K562 (cell line): ENCODE measurements around the gene TMC8. TPM values are rescaled to one million over a fixed set of nuclear protein-coding genes. Genes with fewer than 3 reads are reported as not detected.

Experiments used
- CBX1 ChIP-seq: sonication (generic); IDR thresholded peaks from 2 replicates; pipeline ENCODE4 v1.6.1; 2016; ENCODE audit warnings: antibody characterized with exemption, low read depth, mild to moderate bottlenecking
- CBX2 ChIP-seq: fragments of 200-600 bp; sonication (generic); IDR thresholded peaks from one replicate; pipeline ENCODE4 v1.6.1; 2012; ENCODE audit warnings: mild to moderate bottlenecking, low read length, inconsistent platforms; ENCODE audit not compliant: insufficient read depth, poor library complexity, severe bottlenecking
- HDAC8 ChIP-seq: fragments of 450-650 bp; IDR thresholded peaks from 2 replicates; pipeline ENCODE4 v1.6.1; 2016; ENCODE audit warnings: mild to moderate bottlenecking, missing genetic modification characterization, moderate library complexity, missing compliant biosample characterization
- HNRNPL ChIP-seq: fragments of 200-400 bp; formaldehyde crosslinking; IDR thresholded peaks from 2 replicates; pipeline ENCODE4 v1.6.1; 2017; ENCODE audit warnings: low read depth, mild to moderate bottlenecking, low read length
- L3MBTL2 ChIP-seq: fragments of 450-650 bp; IDR thresholded peaks from 2 replicates; pipeline ENCODE4 v1.6.1; 2016; ENCODE audit warnings: mild to moderate bottlenecking, moderate library complexity
- MEF2D ChIP-seq: conservative IDR thresholded peaks from 2 replicates; pipeline ENCODE4 v1.6.1; 2016; ENCODE audit warnings: low read depth, missing genetic modification characterization, missing compliant biosample characterization
- NONO ChIP-seq, 2 experiments: fragments of 200-400 bp in 1 of 2; fragments of 450-650 bp in 1 of 2; formaldehyde crosslinking in 1 of 2; IDR thresholded peaks; 2 replicates each; pipeline ENCODE4 v1.6.1; 2017; ENCODE audit warnings: low read depth in 2 of 2, mild to moderate bottlenecking in 2 of 2, moderate library complexity in 2 of 2, low read length in 1 of 2
- SMAD4 ChIP-seq: fragments of 250-450 bp; sonication (Bioruptor Pico); conservative IDR thresholded peaks from 2 replicates; pipeline ENCODE4 v1.8.0; 2021; ENCODE audit warnings: inconsistent platforms, mild to moderate bottlenecking, moderate library complexity
- ZFX ChIP-seq: sonication (generic); formaldehyde crosslinking; IDR thresholded peaks from 2 replicates; pipeline ENCODE4 v1.8.0; 2022; ENCODE audit warnings: mild to moderate bottlenecking, missing genetic modification reagents, moderate library complexity
- ZMIZ1 ChIP-seq, 2 experiments: fragments of 150-350 bp in 1 of 2; IDR thresholded peaks; 2 replicates each; pipeline ENCODE4 v1.6.1; 2012 to 2016; ENCODE audit warnings: low read depth in 2 of 2, low read length in 2 of 2, mild to moderate bottlenecking in 1 of 2, moderate library complexity in 1 of 2
- ZNF140 ChIP-seq: fragments of 250-450 bp; sonication (Bioruptor Pico); IDR thresholded peaks from 2 replicates; pipeline ENCODE4 v1.8.0; 2021; ENCODE audit warnings: moderate library complexity, mild to moderate bottlenecking, inconsistent platforms
- ZNF232 ChIP-seq: sonication (generic); formaldehyde crosslinking; IDR thresholded peaks from 2 replicates; pipeline ENCODE4 v1.8.0; 2022; ENCODE audit warnings: mild to moderate bottlenecking, missing genetic modification reagents
- ZNF239 ChIP-seq: fragments of 250-450 bp; sonication (Bioruptor Pico); IDR thresholded peaks from 2 replicates; pipeline ENCODE4 v1.4.0; 2020; ENCODE audit warnings: mild to moderate bottlenecking
- ZNF395 ChIP-seq: fragments of 200-800 bp; sonication (Bioruptor generic); IDR thresholded peaks from 2 replicates; pipeline ENCODE4 v1.6.1; 2017; ENCODE audit warnings: missing genetic modification characterization, missing compliant biosample characterization
- ZNF589 ChIP-seq: fragments of 200-800 bp; sonication (Bioruptor generic); IDR thresholded peaks from 2 replicates; pipeline ENCODE4 v1.6.1; 2016; ENCODE audit warnings: low read depth, missing genetic modification characterization, missing compliant biosample characterization
- polyA plus RNA-seq, 8 experiments: library from polyadenylated mRNA; depleted of rRNA in 4 of 8; stranded (reverse) in 5 of 8; unstranded in 3 of 8; fragments of >200 nt; fragmentation: Nextera tagmentation in 2 of 8; fragmentation: Illumina TruSeq in 1 of 8; extraction: Ambion mirVana in 2 of 8; extraction: Trizol in 1 of 8; gene quantifications; 2 replicates each; pipeline versions ENCODE4 v1.2.1 to v1.2.3, GENCODE V29; 2011 to 2014; ENCODE audit warnings: inconsistent platforms in 1 of 8, missing spikeins in 1 of 8
- total RNA-seq, 7 experiments: library from RNA; depleted of rRNA in 6 of 7; stranded (reverse); fragments of >200 nt in 6 of 7; fragmentation: Illumina TruSeq in 2 of 7; extraction: Trizol in 2 of 7; gene quantifications; 2 replicates each; pipeline versions ENCODE4 v1.2.1 to v1.2.3, GENCODE V29; 2011 to 2021; ENCODE audit warnings: low replicate concordance in 1 of 7
- TF ChIP-seq, protein P1 (sequence below): fragments of 450-650 bp; formaldehyde crosslinking; IDR thresholded peaks from 2 replicates; pipeline ENCODE4 v1.4.0; 2022; ENCODE audit warnings: missing genetic modification characterization
- TF ChIP-seq, protein P2 (sequence below): sonication (generic); formaldehyde crosslinking; IDR thresholded peaks from 2 replicates; pipeline ENCODE4 v1.8.1; 2023; ENCODE audit warnings: mild to moderate bottlenecking, missing genetic modification reagents, moderate library complexity
- TF ChIP-seq, protein P3 (sequence below): conservative IDR thresholded peaks from 2 replicates; pipeline ENCODE4 v1.6.1; 2011; ENCODE audit warnings: low read depth, mild to moderate bottlenecking, low read length; ENCODE audit not compliant: control insufficient read depth

TMC8 gene
- total and polyA plus RNA-seq, 9 of the 15 experiments (the other 6 are each of a cell fraction or from before 2014, with no cell fraction given), result 0.13 to 10.9 (median 2.8) TPM

- TF ChIP-seq, protein P1, sequence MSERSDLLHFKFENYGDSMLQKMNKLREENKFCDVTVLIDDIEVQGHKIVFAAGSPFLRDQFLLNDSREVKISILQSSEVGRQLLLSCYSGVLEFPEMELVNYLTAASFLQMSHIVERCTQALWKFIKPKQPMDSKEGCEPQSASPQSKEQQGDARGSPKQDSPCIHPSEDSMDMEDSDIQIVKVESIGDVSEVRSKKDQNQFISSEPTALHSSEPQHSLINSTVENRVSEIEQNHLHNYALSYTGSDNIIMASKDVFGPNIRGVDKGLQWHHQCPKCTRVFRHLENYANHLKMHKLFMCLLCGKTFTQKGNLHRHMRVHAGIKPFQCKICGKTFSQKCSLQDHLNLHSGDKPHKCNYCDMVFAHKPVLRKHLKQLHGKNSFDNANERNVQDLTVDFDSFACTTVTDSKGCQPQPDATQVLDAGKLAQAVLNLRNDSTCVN (CRISPR knock-in tag), result no peak
- no peak for TF ChIP-seq ZNF395 (CRISPR knock-in tag)
- TF ChIP-seq SMAD4 (CRISPR knock-in tag), result no peak
- no peak for TF ChIP-seq ZMIZ1 (IDR thresholded peaks at IDR 0.05; ENCODE audit: low read depth in 2 of 2, low read length in 2 of 2)
- TF ChIP-seq ZFX (CRISPR knock-in tag), result peak; percentile 82
- TF ChIP-seq CBX2, result no peak
- peak; percentile 92 for TF ChIP-seq L3MBTL2
- TF ChIP-seq NONO (IDR thresholded peaks at IDR 0.05; ENCODE audit: low read depth in 2 of 2, low read length in 1 of 2), result no peak
- no peak for TF ChIP-seq MEF2D (tag)
- no peak for TF ChIP-seq CBX1
- TF ChIP-seq, protein P2, sequence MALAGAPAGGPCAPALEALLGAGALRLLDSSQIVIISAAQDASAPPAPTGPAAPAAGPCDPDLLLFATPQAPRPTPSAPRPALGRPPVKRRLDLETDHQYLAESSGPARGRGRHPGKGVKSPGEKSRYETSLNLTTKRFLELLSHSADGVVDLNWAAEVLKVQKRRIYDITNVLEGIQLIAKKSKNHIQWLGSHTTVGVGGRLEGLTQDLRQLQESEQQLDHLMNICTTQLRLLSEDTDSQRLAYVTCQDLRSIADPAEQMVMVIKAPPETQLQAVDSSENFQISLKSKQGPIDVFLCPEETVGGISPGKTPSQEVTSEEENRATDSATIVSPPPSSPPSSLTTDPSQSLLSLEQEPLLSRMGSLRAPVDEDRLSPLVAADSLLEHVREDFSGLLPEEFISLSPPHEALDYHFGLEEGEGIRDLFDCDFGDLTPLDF, result 0 out of 2 replicates have a peak, but pooled peaks have one; percentile 25
- TF ChIP-seq, protein P3, sequence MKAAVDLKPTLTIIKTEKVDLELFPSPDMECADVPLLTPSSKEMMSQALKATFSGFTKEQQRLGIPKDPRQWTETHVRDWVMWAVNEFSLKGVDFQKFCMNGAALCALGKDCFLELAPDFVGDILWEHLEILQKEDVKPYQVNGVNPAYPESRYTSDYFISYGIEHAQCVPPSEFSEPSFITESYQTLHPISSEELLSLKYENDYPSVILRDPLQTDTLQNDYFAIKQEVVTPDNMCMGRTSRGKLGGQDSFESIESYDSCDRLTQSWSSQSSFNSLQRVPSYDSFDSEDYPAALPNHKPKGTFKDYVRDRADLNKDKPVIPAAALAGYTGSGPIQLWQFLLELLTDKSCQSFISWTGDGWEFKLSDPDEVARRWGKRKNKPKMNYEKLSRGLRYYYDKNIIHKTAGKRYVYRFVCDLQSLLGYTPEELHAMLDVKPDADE, result no peak; the same call in 1 of the 2 replicates
- TF ChIP-seq ZNF140 (CRISPR knock-in tag), result no peak
- TF ChIP-seq HNRNPL, result peak; percentile 77; the same call in 1 of the 2 replicates
- no peak for TF ChIP-seq ZNF232
- TF ChIP-seq ZNF589 (CRISPR knock-in tag), result no peak
- TF ChIP-seq ZNF239 (CRISPR knock-in tag), result no peak
- TF ChIP-seq HDAC8 (tag), result no peak
Observed at GRCh38 chr17:78140169-78141051, 9.8 kb downstream of the TMC8 start (continued).
